Upper lobe of left lung (tissue), 4 donors: ENCODE measurements around the gene RABEP1.

Experiments
- CTCF ChIP-seq, 6 experiments: fragments of 450-650 bp in 4 of 6; fragments of 200-600 bp in 2 of 6; sonication (generic) in 2 of 6; IDR thresholded peaks; one replicate each; pipeline ENCODE4 v1.5.1; 2016 to 2019; ENCODE audit warnings: antibody characterized with exemption in 6 of 6
- POLR2AphosphoS5 ChIP-seq, 2 donors: sonication (generic); formaldehyde crosslinking; IDR thresholded peaks; one replicate each; pipeline ENCODE4 v1.5.1; 2017; ENCODE audit warnings: antibody characterized with exemption in 2 of 2

- TF ChIP-seq CTCF (IDR thresholded peaks at IDR 0.05): no peak
- no peak for TF ChIP-seq POLR2AphosphoS5 (IDR thresholded peaks at IDR 0.05)
Observed at GRCh38 chr17:5282642-5283217, 646 bp downstream of the RABEP1 start.
